HK-2 (cell line): ENCODE data around the gene OR6Q1.
"Not testable (repeated sequence)": the region's sequence is repeated elsewhere in the genome, so short reads cannot be mapped to it uniquely, and the experiment has no call there.

ENCODE experiments used
- DNase-seq: peaks from one replicate; pipeline ENCODE4 v3.0.0-alpha.2; 2018; ENCODE audit not compliant: unreplicated experiment

Gene OR6Q1

GRCh38 chr11:58030653-58031052, at the start of gene OR6Q1:
OR6Q1 (plus strand) TSS chr11:58030953; CDS start chr11:58030953, 0 bp downstream.
- no peak for DNase-seq

- no peak for DNase-seq
Observed at GRCh38 chr11:57981536-57981935, 49.2 kb upstream of the OR6Q1 start.

GRCh38 chr11:57982776-57983175, 48.0 kb upstream of the OR6Q1 start:
- DNase-seq, result no peak

- DNase-seq, result no peak
Observed at GRCh38 chr11:57983191-57983590, 47.6 kb upstream of the OR6Q1 start.

- DNase-seq, result not testable (repeated sequence)
Observed at GRCh38 chr11:57999523-57999922, 31.2 kb upstream of the OR6Q1 start.

- DNase-seq, result not testable (repeated sequence)
Observed at GRCh38 chr11:58000021-58000420, 30.7 kb upstream of the OR6Q1 start.

GRCh38 chr11:58000699-58001098, 30.1 kb upstream of the OR6Q1 start:
- no peak for DNase-seq

GRCh38 chr11:58003036-58003435, 27.7 kb upstream of the OR6Q1 start:
- DNase-seq, result no peak

GRCh38 chr11:58003591-58003990, 27.2 kb upstream of the OR6Q1 start:
- DNase-seq, result no peak

- no peak for DNase-seq
Observed at GRCh38 chr11:58004664-58005063, 26.1 kb upstream of the OR6Q1 start.

- DNase-seq, result peak; percentile 22
Observed at GRCh38 chr11:58006940-58007339, 23.8 kb upstream of the OR6Q1 start.

GRCh38 chr11:58011771-58012170, 19.0 kb upstream of the OR6Q1 start:
- no peak for DNase-seq

- DNase-seq, result no peak
Observed at GRCh38 chr11:58023435-58023931, 7.3 kb upstream of the OR6Q1 start, which contains the start of gene OR9Q1. OR9Q1 (plus strand) TSS chr11:58023881; CDS start chr11:58179445, 155,564 bp downstream.

GRCh38 chr11:58024601-58025091, 6.1 kb upstream of the OR6Q1 start:
- DNase-seq, result peak; percentile 50

- no peak for DNase-seq
Observed at GRCh38 chr11:58027341-58027740, 3.4 kb upstream of the OR6Q1 start.

- DNase-seq, result no peak
Observed at GRCh38 chr11:58028687-58029411, 1.9 kb upstream of the OR6Q1 start.

- no peak for DNase-seq
Observed at GRCh38 chr11:58034471-58034870, 3.7 kb downstream of the OR6Q1 start.

GRCh38 chr11:58039589-58039988, 8.8 kb downstream of the OR6Q1 start:
- DNase-seq, result no peak

- DNase-seq, result no peak
Observed at GRCh38 chr11:58043379-58043778, 12.6 kb downstream of the OR6Q1 start.

GRCh38 chr11:58046231-58046630, 15.5 kb downstream of the OR6Q1 start:
- DNase-seq, result no peak

- DNase-seq, result no peak
Observed at GRCh38 chr11:58047818-58048217, 17.1 kb downstream of the OR6Q1 start.

- DNase-seq, result no peak
Observed at GRCh38 chr11:58055806-58056401, 25.2 kb downstream of the OR6Q1 start.

GRCh38 chr11:58057481-58057880, 26.7 kb downstream of the OR6Q1 start:
- DNase-seq, result no peak
